Mucosa of rectum (tissue), 2 donors: ENCODE measurements around the gene TPP1.

ENCODE experiments used
- H3K27ac ChIP-seq, 2 donors: one replicate each; pipeline ENCODE4 v1.7.0; 2013; ENCODE audit warnings: inconsistent platforms in 2 of 2, low read depth in 2 of 2, low read length in 2 of 2
- H3K27me3 ChIP-seq, 2 donors: one replicate each; pipeline ENCODE4 v1.7.0; 2013; ENCODE audit warnings: low read length in 2 of 2; ENCODE audit not compliant: control insufficient read depth in 2 of 2, insufficient read depth in 2 of 2
- H3K36me3 ChIP-seq, 2 donors: one replicate each; pipeline ENCODE4 v1.7.0; 2013; ENCODE audit warnings: low read length in 2 of 2; ENCODE audit not compliant: control insufficient read depth in 2 of 2, insufficient read depth in 2 of 2
- H3K4me1 ChIP-seq, 2 donors: one replicate each; pipeline ENCODE4 v1.7.0; 2013; ENCODE audit warnings: low read length in 2 of 2, mild to moderate bottlenecking in 1 of 2; ENCODE audit not compliant: control insufficient read depth in 2 of 2, insufficient read depth in 2 of 2
- H3K4me3 ChIP-seq, 2 donors: one replicate each; pipeline ENCODE4 v1.7.0; 2013; ENCODE audit warnings: low read length in 2 of 2
- H3K9ac ChIP-seq, 2 donors: one replicate each; pipeline ENCODE4 v1.7.0; 2013; ENCODE audit warnings: low read length in 2 of 2, low read depth in 1 of 2, mild to moderate bottlenecking in 1 of 2
- H3K9me3 ChIP-seq, 2 donors: one replicate each; pipeline ENCODE4 v1.7.0; 2013; ENCODE audit warnings: low read length in 2 of 2; ENCODE audit not compliant: control insufficient read depth in 2 of 2
- donor health status: healthy.
- donor health status: Normal muscosa, but diverticular disease.

The TPP1 gene

GRCh38 chr11:6619004-6619745 lies at the start of gene TPP1:
TSS of gene TPP1 (minus strand) at chr11:6619422. CDS start at chr11:6619400, 22 bp downstream.
- H3K27ac ChIP-seq = peak within 1 kb of the TSS; percentile 82
- peaks cover 15 to 24% of the 10 kb centered on the region in 2 donors for H3K36me3 ChIP-seq
- H3K9ac ChIP-seq = peak within 1 kb of the TSS; percentile 89 to 97
- H3K27me3 ChIP-seq = no peaks in the 10 kb centered on the region
- H3K4me3 ChIP-seq = peak within 1 kb of the TSS; percentile 95 to 100
- H3K4me1 ChIP-seq = peaks cover 14 to 20% of the 10 kb centered on the region in 2 donors
- H3K9me3 ChIP-seq = no peaks in the 10 kb centered on the region

- Histone ChIP-seq H3K36me3 (no peaks in the 10 kb centered on the region), H3K27ac (no peak overlapping the region), H3K9ac (no peak overlapping the region), H3K4me1 (no peaks in the 10 kb centered on the region), H3K27me3 (no peaks in the 10 kb centered on the region), H3K4me3 (no peak overlapping the region), H3K9me3 (no peaks in the 10 kb centered on the region)
Observed at GRCh38 chr11:6667733-6668374, 48.6 kb upstream of the TPP1 start.

GRCh38 chr11:6666302-6667183 lies 47.3 kb upstream of the TPP1 start:
- no peaks in the 10 kb centered on the region for H3K27me3 ChIP-seq
- no peaks in the 10 kb centered on the region for H3K36me3 ChIP-seq
- no peak overlapping the region for H3K27ac ChIP-seq
- no peaks in the 10 kb centered on the region for H3K4me1 ChIP-seq
- no peak overlapping the region for H3K4me3 ChIP-seq
- no peak overlapping the region for H3K9ac ChIP-seq
- H3K9me3 ChIP-seq = no peaks in the 10 kb centered on the region

- no peaks in the 10 kb centered on the region for H3K36me3 ChIP-seq
- no peaks in the 10 kb centered on the region for H3K4me1 ChIP-seq
- H3K9ac ChIP-seq = no peak overlapping the region
- no peak overlapping the region for H3K27ac ChIP-seq
- no peak overlapping the region for H3K4me3 ChIP-seq
- no peaks in the 10 kb centered on the region for H3K27me3 ChIP-seq
- H3K9me3 ChIP-seq = no peaks in the 10 kb centered on the region
Observed at GRCh38 chr11:6664551-6664950, 45.3 kb upstream of the TPP1 start.

GRCh38 chr11:6663794-6664469 lies 44.7 kb upstream of the TPP1 start:
- H3K9ac ChIP-seq = no peak overlapping the region
- no peak overlapping the region for H3K27ac ChIP-seq
- no peaks in the 10 kb centered on the region for H3K36me3 ChIP-seq
- H3K9me3 ChIP-seq = no peaks in the 10 kb centered on the region
- no peaks in the 10 kb centered on the region for H3K27me3 ChIP-seq
- no peaks in the 10 kb centered on the region for H3K4me1 ChIP-seq
- no peak overlapping the region for H3K4me3 ChIP-seq

- Histone ChIP-seq H3K9me3 (no peaks in the 10 kb centered on the region), H3K27ac (no peak overlapping the region), H3K36me3 (no peaks in the 10 kb centered on the region), H3K4me1 (no peaks in the 10 kb centered on the region), H3K9ac (no peak overlapping the region), H3K4me3 (no peak overlapping the region), H3K27me3 (peaks cover 12 to 16% of the 10 kb centered on the region in 2 donors)
Observed at GRCh38 chr11:6660712-6661111, 41.5 kb upstream of the TPP1 start.

- no peak overlapping the region for H3K4me3 ChIP-seq
- H3K27ac ChIP-seq = no peak overlapping the region
- no peaks in the 10 kb centered on the region for H3K4me1 ChIP-seq
- H3K9me3 ChIP-seq = no peaks in the 10 kb centered on the region
- H3K36me3 ChIP-seq = no peaks in the 10 kb centered on the region
- H3K27me3 ChIP-seq = peaks cover 23 to 29% of the 10 kb centered on the region in 2 donors
- no peak overlapping the region for H3K9ac ChIP-seq
Observed at GRCh38 chr11:6658647-6659046, 39.4 kb upstream of the TPP1 start.

- Histone ChIP-seq H3K4me3 (no peak overlapping the region), H3K27me3 (peaks cover 23 to 29% of the 10 kb centered on the region in 2 donors), H3K9ac (no peak overlapping the region), H3K27ac (no peak overlapping the region), H3K36me3 (no peaks in the 10 kb centered on the region), H3K4me1 (peaks cover 0 to 3% of the 10 kb centered on the region in 2 donors), H3K9me3 (no peaks in the 10 kb centered on the region)
Observed at GRCh38 chr11:6657346-6657745, 38.1 kb upstream of the TPP1 start.

GRCh38 chr11:6656936-6657335 lies 37.7 kb upstream of the TPP1 start:
- Histone ChIP-seq H3K9me3 (no peaks in the 10 kb centered on the region), H3K4me3 (no peak overlapping the region), H3K9ac (no peak overlapping the region), H3K27ac (no peak overlapping the region), H3K36me3 (no peaks in the 10 kb centered on the region), H3K4me1 (peaks cover 0 to 4% of the 10 kb centered on the region in 2 donors), H3K27me3 (peaks cover 23 to 29% of the 10 kb centered on the region in 2 donors)
